Neural progenitor cell (in vitro differentiated cells): ENCODE results near the gene TXN. TPM values are rescaled to one million over a fixed set of nuclear protein-coding genes. Genes with fewer than 3 reads are reported as not detected.

ENCODE experiments used
- DNase-seq: peaks from one replicate; pipeline ENCODE4 v3.0.0-alpha.2; 2016; ENCODE audit warnings: low spot score
- H2AFZ ChIP-seq: fragments of 200-600 bp; sonication (generic); replicated peaks from 2 replicates; pipeline ENCODE4 v1.6.1; 2016; ENCODE audit warnings: antibody characterized with exemption
- H3F3A ChIP-seq: fragments of 200-600 bp; sonication (generic); 2 replicates; pipeline ENCODE4 v1.6.1; 2016; ENCODE audit warnings: antibody characterized with exemption, low read depth
- H3K27ac ChIP-seq: fragments of 200-600 bp; sonication (generic); 2 replicates; pipeline ENCODE4 v1.5.1; 2016; ENCODE audit warnings: mild to moderate bottlenecking
- H3K27me3 ChIP-seq: fragments of 200-600 bp; sonication (generic); 2 replicates; pipeline ENCODE4 v1.6.1; 2016; ENCODE audit warnings: mild to moderate bottlenecking, moderate library complexity
- H3K36me3 ChIP-seq: fragments of 200-600 bp; sonication (generic); 2 replicates; pipeline ENCODE4 v1.5.1; 2016
- H3K4me1 ChIP-seq: fragments of 200-600 bp; sonication (generic); 2 replicates; pipeline ENCODE4 v1.6.1; 2016; ENCODE audit warnings: mixed run types
- H3K4me2 ChIP-seq: fragments of 200-600 bp; sonication (generic); 2 replicates; pipeline ENCODE4 v1.6.1; 2016
- H3K4me3 ChIP-seq: fragments of 200-600 bp; sonication (generic); 2 replicates; pipeline ENCODE4 v1.5.1; 2016
- H3K79me2 ChIP-seq: fragments of 200-600 bp; sonication (generic); 2 replicates; pipeline ENCODE4 v1.6.1; 2016; ENCODE audit warnings: low read depth
- H3K9ac ChIP-seq: fragments of 200-600 bp; sonication (generic); 2 replicates; pipeline ENCODE4 v1.6.1; 2016
- H3K9me3 ChIP-seq: fragments of 200-600 bp; sonication (generic); 2 replicates; pipeline ENCODE4 v1.5.1; 2016; ENCODE audit warnings: low read depth
- H4K20me1 ChIP-seq: fragments of 200-600 bp; sonication (generic); 2 replicates; pipeline ENCODE4 v1.6.1; 2016; ENCODE audit warnings: low read depth
- H3K27ac Mint-ChIP-seq: 3 replicates; pipeline ENCODE4 v1.8.0; 2021; ENCODE audit warnings: mixed read lengths
- H3K27me3 Mint-ChIP-seq: 2 replicates; pipeline ENCODE4 v1.8.0; 2022; ENCODE audit warnings: low read depth, mild to moderate bottlenecking, inconsistent platforms, moderate library complexity, mixed read lengths; ENCODE audit not compliant: insufficient read depth
- H3K36me3 Mint-ChIP-seq: 3 replicates; pipeline ENCODE4 v1.8.0; 2021; ENCODE audit warnings: mixed read lengths
- H3K4me1 Mint-ChIP-seq: 3 replicates; pipeline ENCODE4 v1.8.0; 2021; ENCODE audit warnings: mixed read lengths
- H3K4me3 Mint-ChIP-seq: 3 replicates; pipeline ENCODE4 v1.8.0; 2021; ENCODE audit warnings: mild to moderate bottlenecking, moderate library complexity, mixed read lengths
- H3K9me3 Mint-ChIP-seq: 3 replicates; pipeline ENCODE4 v1.8.0; 2020; ENCODE audit warnings: mixed read lengths
- CTCF ChIP-seq: fragments of 200-600 bp; sonication (generic); IDR thresholded peaks from 2 replicates; pipeline ENCODE4 v1.5.1; 2017; ENCODE audit warnings: antibody characterized with exemption, mild to moderate bottlenecking
- EZH2 ChIP-seq: fragments of 200-600 bp; sonication (generic); IDR thresholded peaks from 2 replicates; pipeline ENCODE4 v1.6.1; 2017; ENCODE audit warnings: antibody characterized with exemption, mild to moderate bottlenecking, moderate library complexity
- EZH2phosphoT487 ChIP-seq: fragments of 200-600 bp; sonication (generic); IDR thresholded peaks from 2 replicates; pipeline ENCODE4 v1.6.1; 2017; ENCODE audit warnings: antibody characterized with exemption
- total RNA-seq: library from RNA; depleted of rRNA; stranded (reverse); fragments of >200 nt; gene quantifications from 2 replicates; pipeline ENCODE4 v1.2.3, GENCODE V29; 2015; ENCODE audit warnings: low replicate concordance

Gene TXN
- total RNA-seq, 1 donor from 2014 or later: 252 TPM

GRCh38 chr9:110248361-110248760, 7.9 kb downstream of the TXN start:
- H3K9me3 Mint-ChIP-seq: no peaks in the 10 kb centered on the region
- H3K36me3 Mint-ChIP-seq: peaks cover 25% of the 10 kb centered on the region

DNA sequence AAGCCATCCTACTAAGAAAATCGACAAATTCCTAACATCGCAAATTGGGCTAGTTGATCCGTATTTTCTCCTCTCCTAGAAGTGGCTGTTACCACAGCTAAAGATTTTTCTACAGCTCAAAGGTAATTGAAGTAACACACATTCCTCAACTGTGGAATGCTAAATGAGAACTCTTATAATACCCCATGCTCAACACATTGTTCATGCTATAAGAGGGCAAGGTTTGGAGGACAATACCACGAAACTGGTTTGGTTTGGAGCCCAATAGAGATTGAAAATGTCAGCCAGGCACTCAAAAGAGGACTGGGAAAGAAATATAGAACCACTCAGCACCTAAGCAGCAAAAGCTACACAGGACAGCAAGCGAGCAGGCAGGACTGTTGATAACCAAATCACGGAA, 10.1 kb downstream of the TXN start:
- Histone ChIP-seq H3K79me2 (peaks cover 41% of the 10 kb centered on the region), H3K4me1 (no peaks in the 10 kb centered on the region), H4K20me1 (peaks cover 13% of the 10 kb centered on the region), H3K36me3 (peaks cover 12% of the 10 kb centered on the region), H3K27me3 (no peaks in the 10 kb centered on the region), H3K27ac (no peak overlapping the region), H3K4me3 (no peak overlapping the region), H3F3A (no peaks in the 10 kb centered on the region), H3K9ac (no peak overlapping the region), H2AFZ (no peak overlapping the region), H3K9me3 (no peaks in the 10 kb centered on the region), H3K4me2 (no peak overlapping the region)
- Mint-ChIP-seq H3K36me3 (peaks cover 29% of the 10 kb centered on the region), H3K27me3 (no peaks in the 10 kb centered on the region), H3K4me3 (no peak overlapping the region), H3K9me3 (no peaks in the 10 kb centered on the region), H3K27ac (no peak overlapping the region), H3K4me1 (no peaks in the 10 kb centered on the region)
- DNase-seq: peak; percentile 7
- TF ChIP-seq EZH2phosphoT487 (no peak), CTCF (no peak), EZH2 (no peak)

More at GRCh38 chr9:110248361-110248760, 7.9 kb downstream of the TXN start:
- Histone ChIP-seq H3K4me2 (no peak overlapping the region), H3K36me3 (peaks cover 12% of the 10 kb centered on the region), H3K79me2 (peaks cover 63% of the 10 kb centered on the region), H3K9me3 (no peaks in the 10 kb centered on the region), H4K20me1 (peaks cover 35% of the 10 kb centered on the region), H3K9ac (no peak overlapping the region), H3F3A (no peaks in the 10 kb centered on the region), H3K4me3 (no peak overlapping the region), H3K27ac (no peak overlapping the region), H3K4me1 (no peaks in the 10 kb centered on the region), H2AFZ (no peak overlapping the region), H3K27me3 (no peaks in the 10 kb centered on the region)
- no peaks in the 10 kb centered on the region for H3K27me3 Mint-ChIP-seq
- no peak overlapping the region for H3K27ac Mint-ChIP-seq
- no peak overlapping the region for H3K4me3 Mint-ChIP-seq
- no peak for DNase-seq
- TF ChIP-seq EZH2 (no peak), CTCF (no peak), EZH2phosphoT487 (no peak)
- H3K4me1 Mint-ChIP-seq: no peaks in the 10 kb centered on the region

GRCh38 chr9:110244616-110245015, 11.7 kb downstream of the TXN start:
- peaks cover 25% of the 10 kb centered on the region for H3K79me2 ChIP-seq
- peaks cover 7% of the 10 kb centered on the region for H4K20me1 ChIP-seq
- H3K27ac ChIP-seq: no peak overlapping the region
- no peak overlapping the region for H3K4me3 ChIP-seq
- H3K9me3 ChIP-seq: no peaks in the 10 kb centered on the region
- H2AFZ ChIP-seq: no peak overlapping the region
- TF ChIP-seq EZH2: no peak
- no peak for TF ChIP-seq CTCF
- no peak for TF ChIP-seq EZH2phosphoT487
- no peaks in the 10 kb centered on the region for H3K27me3 Mint-ChIP-seq
- no peaks in the 10 kb centered on the region for H3K4me1 ChIP-seq
- H3K4me1 Mint-ChIP-seq: no peaks in the 10 kb centered on the region
- no peak overlapping the region for H3K4me2 ChIP-seq
- no peak overlapping the region for H3K9ac ChIP-seq
- DNase-seq: no peak
- H3K27ac Mint-ChIP-seq: no peak overlapping the region
- H3K36me3 ChIP-seq: peaks cover 9% of the 10 kb centered on the region
- H3K27me3 ChIP-seq: no peaks in the 10 kb centered on the region
- peaks cover 26% of the 10 kb centered on the region for H3K36me3 Mint-ChIP-seq
- no peaks in the 10 kb centered on the region for H3F3A ChIP-seq
- no peak overlapping the region for H3K4me3 Mint-ChIP-seq
- H3K9me3 Mint-ChIP-seq: no peaks in the 10 kb centered on the region
